HG03558 (cell line): Measurements from ENCODE around the gene RHO.
"Not testable (repeated sequence)": the region's sequence is repeated elsewhere in the genome, so short reads cannot be mapped to it uniquely, and the experiment has no call there.

Experiments
- ATAC-seq: cut with Tn5 transposase; IDR thresholded peaks from one replicate; pipeline ENCODE4 v1.9.1; 2021; ENCODE audit warnings: moderate number of reproducible peaks; ENCODE audit not compliant: unreplicated experiment; ENCODE audit errors: extremely low read depth

Gene RHO

GRCh38 chr3:129498603-129499488 is 29.6 kb upstream of the RHO start:
- ATAC-seq, result not testable (repeated sequence)

- ATAC-seq, result not testable (repeated sequence)
These were observed 28.7 kb upstream of the RHO start for GRCh38 chr3:129499604-129500333.

GRCh38 chr3:129500334-129500658 is 28.1 kb upstream of the RHO start:
- no peak for ATAC-seq

GRCh38 chr3:129501630-129502029 is 26.8 kb upstream of the RHO start:
- no peak for ATAC-seq

GRCh38 chr3:129502641-129503408 is 25.6 kb upstream of the RHO start:
- no peak for ATAC-seq

GRCh38 chr3:129503471-129504291 is 24.8 kb upstream of the RHO start:
- ATAC-seq, result no peak

- ATAC-seq, result no peak
These were observed 23.9 kb upstream of the RHO start for GRCh38 chr3:129504471-129505100.

- ATAC-seq, result no peak
These were observed 23.1 kb upstream of the RHO start for GRCh38 chr3:129505341-129505740.

GRCh38 chr3:129506231-129506742 is 22.2 kb upstream of the RHO start:
- no peak for ATAC-seq

GRCh38 chr3:129507181-129507831 is 21.1 kb upstream of the RHO start:
- no peak for ATAC-seq

GRCh38 chr3:129512595-129512994 is 15.8 kb upstream of the RHO start:
- ATAC-seq, result no peak

GRCh38 chr3:129513705-129514104 is 14.7 kb upstream of the RHO start:
- ATAC-seq, result no peak

GRCh38 chr3:129514110-129514509 is 14.3 kb upstream of the RHO start:
- no peak for ATAC-seq

- ATAC-seq, result no peak
These were observed 13.9 kb upstream of the RHO start for GRCh38 chr3:129514563-129514962.

GRCh38 chr3:129515108-129515820 is 13.2 kb upstream of the RHO start:
- ATAC-seq, result not testable (repeated sequence)

GRCh38 chr3:129515821-129516432 is 12.5 kb upstream of the RHO start:
- ATAC-seq, result not testable (repeated sequence)

GRCh38 chr3:129517516-129517915 is 10.9 kb upstream of the RHO start:
- no peak for ATAC-seq

- ATAC-seq, result no peak
These were observed 10.3 kb upstream of the RHO start for GRCh38 chr3:129518038-129518561.
